OCI-LY3 (cell line): ENCODE measurements around the gene C11orf21.

ENCODE experiments used
- H2AFZ ChIP-seq: fragments of 200-600, 300-600 bp; shearing (Covaris generic); 2 replicates; pipeline ENCODE4 v1.6.0; 2014; ENCODE audit warnings: antibody characterized with exemption, low read depth, low read length
- H3K27ac ChIP-seq: fragments of 200-600, 300-600 bp; sonication (generic); 2 replicates; pipeline ENCODE4 v1.5.1; 2014; ENCODE audit warnings: mild to moderate bottlenecking, low read length, moderate library complexity, mixed read lengths
- H3K27me3 ChIP-seq: fragments of 200-600, 300-600 bp; sonication (generic); 2 replicates; pipeline ENCODE4 v1.6.1; 2014; ENCODE audit warnings: low read depth, low read length, mixed read lengths
- H3K36me3 ChIP-seq: fragments of 200-600, 300-600 bp; sonication (generic); replicated peaks from 2 replicates; pipeline ENCODE3; 2014; ENCODE audit warnings: low read depth, low read length, mixed read lengths
- H3K4me1 ChIP-seq: fragments of 300-600, 200-600 bp; sonication (generic); 2 replicates; pipeline ENCODE4 v1.6.1; 2014; ENCODE audit warnings: low read length, mixed read lengths
- H3K4me2 ChIP-seq: fragments of 200-600, 300-600 bp; sonication (generic); 2 replicates; pipeline ENCODE4 v1.6.1; 2014; ENCODE audit warnings: low read length, mixed read lengths
- H3K4me3 ChIP-seq: fragments of 300-600, 200-600 bp; sonication (generic); 2 replicates; pipeline ENCODE4 v1.5.1; 2014; ENCODE audit warnings: antibody characterized with exemption, mild to moderate bottlenecking, low read length, moderate library complexity
- H3K79me2 ChIP-seq: fragments of 300-600, 200-600 bp; shearing (Covaris generic); 2 replicates; pipeline ENCODE4 v1.6.1; 2014; ENCODE audit warnings: mild to moderate bottlenecking, low read length, mixed read lengths
- H3K9ac ChIP-seq: fragments of 300-600, 200-600 bp; shearing (Covaris generic); 2 replicates; pipeline ENCODE4 v1.6.0; 2014; ENCODE audit warnings: mild to moderate bottlenecking, low read length, moderate library complexity
- H3K9me3 ChIP-seq: fragments of 200-600, 300-600 bp; shearing (Covaris generic); 2 replicates; pipeline ENCODE4 v1.6.1; 2014; ENCODE audit warnings: low read length, mixed read lengths; ENCODE audit not compliant: insufficient read depth
- H4K20me1 ChIP-seq: fragments of 200-600, 300-600 bp; sonication (generic); 2 replicates; pipeline ENCODE4 v1.6.1; 2016; ENCODE audit warnings: low read length, mixed read lengths; ENCODE audit not compliant: insufficient read depth
- EZH2phosphoT487 ChIP-seq: fragments of 200-600 bp; shearing (Covaris generic); IDR thresholded peaks from 2 replicates; pipeline ENCODE4 v1.6.1; 2018; ENCODE audit warnings: antibody characterized with exemption, mixed run types, low read depth
- TF ChIP-seq, protein P1 (sequence below): fragments of 200-600, 300-600 bp; sonication (generic); IDR thresholded peaks from 2 replicates; pipeline ENCODE4 v1.5.1; 2014; ENCODE audit warnings: antibody characterized with exemption, low read length, low read depth

Gene C11orf21

DNA sequence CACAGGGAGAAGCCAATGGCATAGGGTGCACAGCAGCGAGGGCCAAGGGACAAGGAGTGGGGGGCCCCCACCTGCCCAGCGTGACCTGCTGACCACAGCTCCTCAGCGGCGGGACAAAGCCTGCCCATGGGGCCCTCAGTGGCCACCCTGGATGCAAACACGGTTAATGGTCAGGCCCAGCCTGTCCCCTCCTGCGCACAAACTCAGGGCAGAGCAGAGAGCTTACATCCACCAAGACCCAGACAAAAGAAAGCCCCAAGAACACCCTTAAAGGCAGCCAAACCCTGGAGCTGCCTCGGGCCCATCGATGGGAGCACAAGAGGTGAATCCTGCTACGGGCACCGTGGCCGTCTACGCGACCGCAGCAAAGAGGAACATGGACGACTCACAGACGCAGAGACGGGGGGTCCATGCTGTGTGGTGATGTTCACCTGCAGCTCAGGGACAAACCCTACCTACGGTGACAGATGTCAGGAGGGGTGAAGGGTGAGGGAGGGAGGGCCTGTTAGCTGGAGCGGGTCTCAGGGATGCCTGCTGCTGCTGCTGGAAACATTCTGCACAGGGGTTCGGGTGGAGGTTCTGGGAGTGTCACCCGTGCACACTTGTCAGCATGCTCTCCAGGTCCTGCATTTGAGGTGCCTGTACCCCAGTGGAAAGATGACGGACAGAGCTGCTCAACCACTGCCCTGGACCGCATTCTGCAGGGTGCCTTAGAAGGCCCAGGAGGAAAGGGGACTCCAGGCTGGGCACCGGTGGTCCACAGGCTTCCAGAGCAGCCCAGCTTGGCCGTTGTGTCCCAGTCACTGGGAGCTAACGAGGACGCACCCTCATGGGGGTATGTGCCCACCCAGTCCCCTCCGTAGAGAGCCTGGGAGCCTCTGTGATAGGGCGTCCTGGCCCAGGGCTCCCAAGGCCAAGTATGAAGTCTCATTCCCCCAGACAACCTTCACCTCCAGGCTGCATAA, 42.9 kb downstream of the C11orf21 start:
- no peaks in the 10 kb centered on the region for H3K9me3 ChIP-seq

DNA sequence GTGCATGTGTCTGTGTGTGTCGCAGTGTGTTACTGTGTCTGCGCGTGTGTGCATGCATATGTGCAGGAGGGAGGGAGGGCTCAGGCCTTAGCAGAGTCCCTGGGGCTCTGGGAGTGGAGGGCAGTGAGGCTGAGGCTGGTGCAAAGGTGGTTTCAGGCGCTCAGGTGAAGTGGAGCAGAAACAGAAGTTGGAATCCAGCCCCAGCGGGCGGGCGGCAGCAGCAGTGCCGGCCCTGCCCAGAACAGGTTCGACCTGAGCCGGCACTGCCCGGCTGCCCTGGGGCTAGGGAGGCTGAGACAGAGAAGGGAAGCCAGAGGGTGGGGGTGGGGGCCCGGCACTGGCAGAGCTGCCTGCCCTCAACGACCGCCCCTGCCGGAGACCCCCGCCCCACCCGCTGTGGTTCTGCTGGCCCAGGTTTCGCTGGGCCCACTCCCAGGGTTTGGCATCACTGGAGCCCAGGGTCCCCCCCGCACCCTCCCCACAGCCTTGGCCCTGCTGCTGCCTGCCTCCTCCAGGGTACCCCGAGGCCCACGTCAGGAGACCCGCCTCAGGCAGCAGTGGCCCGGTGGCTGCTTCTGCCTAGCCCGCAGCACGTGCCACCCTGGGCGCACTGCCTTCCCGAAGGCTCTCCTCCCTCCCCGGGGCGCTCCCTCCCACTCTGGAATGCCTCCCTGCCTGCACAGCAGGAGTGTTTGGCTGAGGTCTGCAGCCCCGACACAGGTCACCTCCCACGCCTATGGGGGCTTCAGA, 44.6 kb downstream of the C11orf21 start:
- H3K9me3 ChIP-seq, result no peaks in the 10 kb centered on the region
- H3K27me3 ChIP-seq, result no peaks in the 10 kb centered on the region; the same call in 1 of the 2 replicates
- no peak overlapping the region for H3K4me2 ChIP-seq
- no peaks in the 10 kb centered on the region for H3K4me1 ChIP-seq
- no peaks in the 10 kb centered on the region for H4K20me1 ChIP-seq
- no peak overlapping the region for H3K27ac ChIP-seq
- H3K36me3 ChIP-seq, result no peaks in the 10 kb centered on the region
- H3K9ac ChIP-seq, result no peak overlapping the region
- no peaks in the 10 kb centered on the region for H3K79me2 ChIP-seq
- H3K4me3 ChIP-seq, result no peak overlapping the region
- no peak for TF ChIP-seq EZH2phosphoT487
- TF ChIP-seq, protein P1, sequence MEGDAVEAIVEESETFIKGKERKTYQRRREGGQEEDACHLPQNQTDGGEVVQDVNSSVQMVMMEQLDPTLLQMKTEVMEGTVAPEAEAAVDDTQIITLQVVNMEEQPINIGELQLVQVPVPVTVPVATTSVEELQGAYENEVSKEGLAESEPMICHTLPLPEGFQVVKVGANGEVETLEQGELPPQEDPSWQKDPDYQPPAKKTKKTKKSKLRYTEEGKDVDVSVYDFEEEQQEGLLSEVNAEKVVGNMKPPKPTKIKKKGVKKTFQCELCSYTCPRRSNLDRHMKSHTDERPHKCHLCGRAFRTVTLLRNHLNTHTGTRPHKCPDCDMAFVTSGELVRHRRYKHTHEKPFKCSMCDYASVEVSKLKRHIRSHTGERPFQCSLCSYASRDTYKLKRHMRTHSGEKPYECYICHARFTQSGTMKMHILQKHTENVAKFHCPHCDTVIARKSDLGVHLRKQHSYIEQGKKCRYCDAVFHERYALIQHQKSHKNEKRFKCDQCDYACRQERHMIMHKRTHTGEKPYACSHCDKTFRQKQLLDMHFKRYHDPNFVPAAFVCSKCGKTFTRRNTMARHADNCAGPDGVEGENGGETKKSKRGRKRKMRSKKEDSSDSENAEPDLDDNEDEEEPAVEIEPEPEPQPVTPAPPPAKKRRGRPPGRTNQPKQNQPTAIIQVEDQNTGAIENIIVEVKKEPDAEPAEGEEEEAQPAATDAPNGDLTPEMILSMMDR, result no peak
- no peak overlapping the region for H2AFZ ChIP-seq

More for the DNA sequence above, 42.9 kb downstream of the C11orf21 start:
- no peak overlapping the region for H3K4me2 ChIP-seq
- H3K79me2 ChIP-seq, result no peaks in the 10 kb centered on the region
- H3K36me3 ChIP-seq, result no peaks in the 10 kb centered on the region
- H3K4me3 ChIP-seq, result no peak overlapping the region
- H2AFZ ChIP-seq, result no peak overlapping the region
- H3K4me1 ChIP-seq, result no peaks in the 10 kb centered on the region
- no peak overlapping the region for H3K27ac ChIP-seq
- no peak for TF ChIP-seq EZH2phosphoT487
- TF ChIP-seq, protein P1, result no peak
- no peaks in the 10 kb centered on the region for H4K20me1 ChIP-seq
- H3K27me3 ChIP-seq, result no peaks in the 10 kb centered on the region; the same call in 1 of the 2 replicates
- no peak overlapping the region for H3K9ac ChIP-seq

DNA sequence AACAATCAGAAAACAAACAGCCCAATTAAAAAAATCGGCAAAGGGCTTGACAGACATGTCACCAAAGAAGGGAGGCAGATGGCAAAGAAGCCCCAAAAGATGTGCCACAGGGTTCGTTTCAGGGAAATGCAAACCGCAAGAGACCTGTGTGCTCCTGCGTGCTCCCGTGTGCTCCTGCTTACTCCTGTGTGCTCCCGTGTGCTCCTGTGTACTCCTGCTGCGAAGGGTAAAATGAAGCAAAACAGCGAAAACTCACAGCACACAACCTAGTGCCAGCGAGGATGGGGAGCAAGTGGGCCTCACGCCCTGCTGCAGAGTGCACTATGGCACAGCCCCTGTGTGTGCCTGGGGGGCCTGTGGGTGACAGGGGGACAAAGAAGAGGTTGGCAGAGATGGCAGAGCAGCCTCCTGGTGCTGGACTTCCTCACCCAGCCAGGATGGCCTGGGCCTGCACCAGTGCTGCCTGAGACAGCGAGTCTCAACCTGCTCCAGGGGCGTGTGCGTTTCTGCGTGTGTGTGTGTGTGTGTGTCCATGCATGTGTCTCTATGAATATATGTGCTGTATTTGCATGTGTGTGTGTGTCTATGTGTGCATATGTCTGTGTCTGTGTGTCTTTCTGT, 45.3 kb downstream of the C11orf21 start:
- no peaks in the 10 kb centered on the region for H3K36me3 ChIP-seq
- TF ChIP-seq, protein P1, result no peak
- no peak for TF ChIP-seq EZH2phosphoT487
- no peak overlapping the region for H3K4me2 ChIP-seq
- no peak overlapping the region for H3K4me3 ChIP-seq
- H3K27me3 ChIP-seq, result no peaks in the 10 kb centered on the region; the same call in 1 of the 2 replicates
- H3K9me3 ChIP-seq, result no peaks in the 10 kb centered on the region
- H3K9ac ChIP-seq, result no peak overlapping the region
- H3K4me1 ChIP-seq, result no peaks in the 10 kb centered on the region
- H2AFZ ChIP-seq, result no peak overlapping the region
- no peaks in the 10 kb centered on the region for H4K20me1 ChIP-seq
- H3K27ac ChIP-seq, result no peak overlapping the region
- no peaks in the 10 kb centered on the region for H3K79me2 ChIP-seq

DNA sequence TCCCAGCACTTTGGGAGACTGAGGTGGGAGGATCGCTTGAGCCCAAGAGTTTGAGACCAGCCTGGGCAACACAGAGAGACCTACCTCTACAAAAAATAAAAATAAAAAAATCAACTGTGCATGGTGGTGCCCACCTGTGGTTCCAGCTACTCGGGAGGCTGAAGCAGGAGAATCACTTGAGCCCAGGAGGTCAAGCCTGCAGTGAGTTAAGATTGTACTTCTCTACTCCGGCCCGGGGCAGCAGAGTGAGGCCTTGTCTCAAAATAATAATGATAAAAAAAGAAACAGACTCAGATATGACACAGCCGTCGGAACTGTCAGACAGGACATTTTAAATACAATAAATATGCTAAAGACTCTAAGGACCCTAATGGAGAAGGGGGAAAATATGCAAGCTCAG, 49.7 kb downstream of the C11orf21 start:
- H3K9ac ChIP-seq, result no peak overlapping the region
- H3K4me3 ChIP-seq, result no peak overlapping the region
- no peaks in the 10 kb centered on the region for H3K27me3 ChIP-seq
- TF ChIP-seq, protein P1, result no peak
- TF ChIP-seq EZH2phosphoT487, result no peak
- no peak overlapping the region for H3K27ac ChIP-seq
- no peaks in the 10 kb centered on the region for H3K36me3 ChIP-seq
- H3K9me3 ChIP-seq, result no peaks in the 10 kb centered on the region
- H3K4me1 ChIP-seq, result no peaks in the 10 kb centered on the region
- no peak overlapping the region for H3K4me2 ChIP-seq
- H3K79me2 ChIP-seq, result no peaks in the 10 kb centered on the region
- H4K20me1 ChIP-seq, result no peaks in the 10 kb centered on the region
- no peak overlapping the region for H2AFZ ChIP-seq
